ENCODE measurements around the gene RBMS3.

RBMS3 gene

GRCh38 chr3:29475854-29476253, 195.0 kb downstream of the RBMS3 start:
- H3K4ac ChIP-seq (ENCODE audit: low read depth, low read length), result no peak overlapping the region
- H3K9me3 ChIP-seq (ENCODE audit: insufficient read depth, low read depth, low read length), result no peaks in the 10 kb centered on the region
- no peak overlapping the region for H3K23ac ChIP-seq (ENCODE audit: low read length)
- peaks cover 0 to 2% of the 10 kb centered on the region in 2 experiments for H3K4me1 ChIP-seq (ENCODE audit: control insufficient read depth in 1 of 2, insufficient read depth in 2 of 2, low read length in 2 of 2)
- no peak overlapping the region for H3K4me3 ChIP-seq (ENCODE audit: low read depth, low read length)
- H2BK120ac ChIP-seq (ENCODE audit: insufficient read depth, low read length, poor library complexity), result no peak overlapping the region
- H4K8ac ChIP-seq (ENCODE audit: low read depth, low read length), result no peak overlapping the region
- H3K27ac ChIP-seq (ENCODE audit: low read depth, low read length), result no peak overlapping the region
- H3K9ac ChIP-seq (ENCODE audit: low read length), result no peak overlapping the region
- H3K18ac ChIP-seq (ENCODE audit: low read length), result no peak overlapping the region
- H3K14ac ChIP-seq (ENCODE audit: low read length), result no peak overlapping the region
- no peak overlapping the region for H2BK5ac ChIP-seq (ENCODE audit: low read depth, low read length, poor library complexity)
- no peaks in the 10 kb centered on the region for H3K27me3 ChIP-seq (ENCODE audit: insufficient read depth, low read length)
- H3K79me1 ChIP-seq (ENCODE audit: low read length), result no peaks in the 10 kb centered on the region
- H3K79me2 ChIP-seq (ENCODE audit: control insufficient read depth, insufficient read depth, low read length, poor library complexity), result no peaks in the 10 kb centered on the region
- no peak overlapping the region for H2BK12ac ChIP-seq (ENCODE audit: low read length)
- no peak overlapping the region for H4K91ac ChIP-seq (ENCODE audit: low read depth, low read length)
- H4K12ac ChIP-seq (ENCODE audit: low read depth, low read length), result no peak overlapping the region
- peak; percentile 13 to 52 for DNase-seq
- no peak overlapping the region for H2AFZ ChIP-seq (ENCODE audit: insufficient read depth, low read length, poor library complexity)
- no peak overlapping the region for H2AK5ac ChIP-seq (ENCODE audit: low read length)
- peaks cover 0 to 1% of the 10 kb centered on the region in 2 experiments for H3K36me3 ChIP-seq (ENCODE audit: control insufficient read depth in 1 of 2, insufficient read depth in 2 of 2, low read length in 2 of 2)
- no peak overlapping the region for H3K4me2 ChIP-seq (ENCODE audit: low read length)

GRCh38 chr3:29478611-29479010, 197.7 kb downstream of the RBMS3 start:
- no peaks in the 10 kb centered on the region for H3K27me3 ChIP-seq (ENCODE audit: insufficient read depth, low read length)
- H3K14ac ChIP-seq (ENCODE audit: low read length), result no peak overlapping the region
- no CpG with 5 or more reads among the region's 3 CpGs for WGBS (ENCODE audit: extremely low coverage, insufficient coverage, insufficient read length)

DNA sequence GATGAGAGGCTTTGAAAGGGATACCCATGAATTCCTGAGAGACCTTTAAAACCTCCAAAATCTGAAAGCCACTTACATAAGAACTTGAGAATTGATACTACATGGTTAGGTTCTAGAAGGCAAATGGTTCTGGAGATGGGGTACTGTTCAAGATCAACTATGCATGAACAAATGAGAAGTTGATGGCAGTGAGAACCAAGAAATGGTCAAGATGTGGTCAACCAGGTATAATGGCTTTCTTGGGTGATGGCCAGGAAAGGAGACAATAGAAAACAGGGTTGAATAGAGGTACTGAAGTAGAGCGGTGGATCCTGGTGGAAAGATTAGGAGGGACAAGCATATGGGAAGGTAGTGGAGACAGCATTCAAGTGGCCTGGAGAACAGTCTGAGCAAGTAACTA, 200.4 kb downstream of the RBMS3 start:
- Histone ChIP-seq H2BK12ac (ENCODE audit: low read length) (no peak overlapping the region), H2BK120ac (ENCODE audit: insufficient read depth, low read length, poor library complexity) (no peak overlapping the region), H2AFZ (ENCODE audit: insufficient read depth, low read length, poor library complexity) (no peak overlapping the region), H3K36me3 (ENCODE audit: control insufficient read depth in 1 of 2, insufficient read depth in 2 of 2, low read length in 2 of 2) (no peaks in the 10 kb centered on the region), H3K14ac (ENCODE audit: low read length) (no peak overlapping the region), H4K8ac (ENCODE audit: low read depth, low read length) (no peak overlapping the region), H3K9ac (ENCODE audit: low read length) (no peak overlapping the region), H3K27ac (ENCODE audit: low read depth, low read length) (no peak overlapping the region), H3K4me3 (ENCODE audit: low read depth, low read length) (no peak overlapping the region), H3K27me3 (ENCODE audit: insufficient read depth, low read length) (no peaks in the 10 kb centered on the region), H4K12ac (ENCODE audit: low read depth, low read length) (no peak overlapping the region), H3K18ac (ENCODE audit: low read length) (no peak overlapping the region), H3K4me2 (ENCODE audit: low read length) (no peak overlapping the region), H3K23ac (ENCODE audit: low read length) (no peak overlapping the region), H2AK5ac (ENCODE audit: low read length) (no peak overlapping the region), H2BK5ac (ENCODE audit: low read depth, low read length, poor library complexity) (no peak overlapping the region), H4K91ac (ENCODE audit: low read depth, low read length) (no peak overlapping the region), H3K9me3 (ENCODE audit: insufficient read depth, low read depth, low read length) (no peaks in the 10 kb centered on the region), H3K4me1 (ENCODE audit: control insufficient read depth in 1 of 2, insufficient read depth in 2 of 2, low read length in 2 of 2) (no peaks in the 10 kb centered on the region), H3K4ac (ENCODE audit: low read depth, low read length) (no peak overlapping the region), H3K79me2 (ENCODE audit: control insufficient read depth, insufficient read depth, low read length, poor library complexity) (no peaks in the 10 kb centered on the region), H3K79me1 (ENCODE audit: low read length) (no peaks in the 10 kb centered on the region)
- DNase-seq, result no peak
- no CpG with 5 or more reads among the region's 1 CpG for WGBS (ENCODE audit: extremely low coverage, insufficient coverage, insufficient read length)

More at GRCh38 chr3:29478611-29479010, 197.7 kb downstream of the RBMS3 start:
- Histone ChIP-seq H3K23ac (ENCODE audit: low read length) (no peak overlapping the region), H2BK120ac (ENCODE audit: insufficient read depth, low read length, poor library complexity) (no peak overlapping the region), H4K8ac (ENCODE audit: low read depth, low read length) (no peak overlapping the region), H3K4ac (ENCODE audit: low read depth, low read length) (no peak overlapping the region), H3K36me3 (ENCODE audit: control insufficient read depth in 1 of 2, insufficient read depth in 2 of 2, low read length in 2 of 2) (no peaks in the 10 kb centered on the region), H3K79me1 (ENCODE audit: low read length) (no peaks in the 10 kb centered on the region), H2AFZ (ENCODE audit: insufficient read depth, low read length, poor library complexity) (no peak overlapping the region), H3K27ac (ENCODE audit: low read depth, low read length) (no peak overlapping the region), H3K4me1 (ENCODE audit: control insufficient read depth in 1 of 2, insufficient read depth in 2 of 2, low read length in 2 of 2) (peaks cover 0 to 2% of the 10 kb centered on the region in 2 experiments), H3K4me3 (ENCODE audit: low read depth, low read length) (no peak overlapping the region), H4K91ac (ENCODE audit: low read depth, low read length) (no peak overlapping the region), H4K12ac (ENCODE audit: low read depth, low read length) (no peak overlapping the region), H2BK5ac (ENCODE audit: low read depth, low read length, poor library complexity) (no peak overlapping the region), H3K9ac (ENCODE audit: low read length) (no peak overlapping the region), H2BK12ac (ENCODE audit: low read length) (no peak overlapping the region), H3K4me2 (ENCODE audit: low read length) (no peak overlapping the region), H3K79me2 (ENCODE audit: control insufficient read depth, insufficient read depth, low read length, poor library complexity) (no peaks in the 10 kb centered on the region), H2AK5ac (ENCODE audit: low read length) (no peak overlapping the region), H3K9me3 (ENCODE audit: insufficient read depth, low read depth, low read length) (no peaks in the 10 kb centered on the region), H3K18ac (ENCODE audit: low read length) (no peak overlapping the region)
- peak; percentile 14 to 86 for DNase-seq

- H2BK5ac ChIP-seq (ENCODE audit: low read depth, low read length, poor library complexity), result no peak overlapping the region
- no peak overlapping the region for H4K8ac ChIP-seq (ENCODE audit: low read depth, low read length)
- no peaks in the 10 kb centered on the region for H3K27me3 ChIP-seq (ENCODE audit: insufficient read depth, low read length)
- no peak overlapping the region for H2AFZ ChIP-seq (ENCODE audit: insufficient read depth, low read length, poor library complexity)
- H3K4me2 ChIP-seq (ENCODE audit: low read length), result no peak overlapping the region
- H3K27ac ChIP-seq (ENCODE audit: low read depth, low read length), result no peak overlapping the region
- no CpG with 5 or more reads among the region's 3 CpGs for WGBS (ENCODE audit: extremely low coverage, insufficient coverage, insufficient read length)
- H3K9ac ChIP-seq (ENCODE audit: low read length), result no peak overlapping the region
- no peaks in the 10 kb centered on the region for H3K9me3 ChIP-seq (ENCODE audit: insufficient read depth, low read depth, low read length)
- no peak overlapping the region for H2BK12ac ChIP-seq (ENCODE audit: low read length)
- no peak for DNase-seq
- no peaks in the 10 kb centered on the region for H3K79me1 ChIP-seq (ENCODE audit: low read length)
- H3K4ac ChIP-seq (ENCODE audit: low read depth, low read length), result no peak overlapping the region
- no peak overlapping the region for H3K18ac ChIP-seq (ENCODE audit: low read length)
- no peaks in the 10 kb centered on the region for H3K79me2 ChIP-seq (ENCODE audit: control insufficient read depth, insufficient read depth, low read length, poor library complexity)
- no peak overlapping the region for H3K4me3 ChIP-seq (ENCODE audit: low read depth, low read length)
- H3K14ac ChIP-seq (ENCODE audit: low read length), result no peak overlapping the region
- no peak overlapping the region for H3K23ac ChIP-seq (ENCODE audit: low read length)
- no peaks in the 10 kb centered on the region for H3K36me3 ChIP-seq (ENCODE audit: control insufficient read depth in 1 of 2, insufficient read depth in 2 of 2, low read length in 2 of 2)
- H3K4me1 ChIP-seq (ENCODE audit: control insufficient read depth in 1 of 2, insufficient read depth in 2 of 2, low read length in 2 of 2), result no peaks in the 10 kb centered on the region
- H2BK120ac ChIP-seq (ENCODE audit: insufficient read depth, low read length, poor library complexity), result no peak overlapping the region
- no peak overlapping the region for H2AK5ac ChIP-seq (ENCODE audit: low read length)
- H4K12ac ChIP-seq (ENCODE audit: low read depth, low read length), result no peak overlapping the region
- H4K91ac ChIP-seq (ENCODE audit: low read depth, low read length), result no peak overlapping the region
These were observed 201.3 kb downstream of the RBMS3 start for GRCh38 chr3:29481969-29482767.
